ENCODE results near the gene KCNJ1.

DNA sequence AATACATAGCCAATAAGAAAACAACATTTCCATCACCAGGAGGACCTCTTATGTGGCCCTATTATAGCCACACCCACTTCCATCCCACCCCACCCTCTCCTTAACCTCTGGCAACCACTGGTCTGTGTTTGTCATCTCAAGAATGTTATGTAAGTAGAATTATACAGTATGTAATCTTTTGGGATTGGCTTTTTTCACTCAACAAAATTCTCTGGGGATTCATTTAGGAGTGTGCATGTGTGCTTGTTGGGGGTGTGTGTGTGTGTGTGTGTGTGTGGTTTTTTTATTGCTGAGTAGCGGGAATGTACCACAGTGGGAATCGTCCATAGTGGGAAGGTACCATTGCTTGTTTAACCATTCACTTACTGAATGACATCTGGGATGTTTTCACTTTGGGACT lies 29.3 kb upstream of the KCNJ1 start:
- TF ChIP-seq, protein P1, sequence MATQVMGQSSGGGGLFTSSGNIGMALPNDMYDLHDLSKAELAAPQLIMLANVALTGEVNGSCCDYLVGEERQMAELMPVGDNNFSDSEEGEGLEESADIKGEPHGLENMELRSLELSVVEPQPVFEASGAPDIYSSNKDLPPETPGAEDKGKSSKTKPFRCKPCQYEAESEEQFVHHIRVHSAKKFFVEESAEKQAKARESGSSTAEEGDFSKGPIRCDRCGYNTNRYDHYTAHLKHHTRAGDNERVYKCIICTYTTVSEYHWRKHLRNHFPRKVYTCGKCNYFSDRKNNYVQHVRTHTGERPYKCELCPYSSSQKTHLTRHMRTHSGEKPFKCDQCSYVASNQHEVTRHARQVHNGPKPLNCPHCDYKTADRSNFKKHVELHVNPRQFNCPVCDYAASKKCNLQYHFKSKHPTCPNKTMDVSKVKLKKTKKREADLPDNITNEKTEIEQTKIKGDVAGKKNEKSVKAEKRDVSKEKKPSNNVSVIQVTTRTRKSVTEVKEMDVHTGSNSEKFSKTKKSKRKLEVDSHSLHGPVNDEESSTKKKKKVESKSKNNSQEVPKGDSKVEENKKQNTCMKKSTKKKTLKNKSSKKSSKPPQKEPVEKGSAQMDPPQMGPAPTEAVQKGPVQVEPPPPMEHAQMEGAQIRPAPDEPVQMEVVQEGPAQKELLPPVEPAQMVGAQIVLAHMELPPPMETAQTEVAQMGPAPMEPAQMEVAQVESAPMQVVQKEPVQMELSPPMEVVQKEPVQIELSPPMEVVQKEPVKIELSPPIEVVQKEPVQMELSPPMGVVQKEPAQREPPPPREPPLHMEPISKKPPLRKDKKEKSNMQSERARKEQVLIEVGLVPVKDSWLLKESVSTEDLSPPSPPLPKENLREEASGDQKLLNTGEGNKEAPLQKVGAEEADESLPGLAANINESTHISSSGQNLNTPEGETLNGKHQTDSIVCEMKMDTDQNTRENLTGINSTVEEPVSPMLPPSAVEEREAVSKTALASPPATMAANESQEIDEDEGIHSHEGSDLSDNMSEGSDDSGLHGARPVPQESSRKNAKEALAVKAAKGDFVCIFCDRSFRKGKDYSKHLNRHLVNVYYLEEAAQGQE (IDR thresholded peaks at IDR 0.05; ENCODE audit: low read depth, low read length), result no peak
- no peak for TF ChIP-seq YY1 (IDR thresholded peaks at IDR 0.05; ENCODE audit: low read depth)
- TF ChIP-seq, protein P2, sequence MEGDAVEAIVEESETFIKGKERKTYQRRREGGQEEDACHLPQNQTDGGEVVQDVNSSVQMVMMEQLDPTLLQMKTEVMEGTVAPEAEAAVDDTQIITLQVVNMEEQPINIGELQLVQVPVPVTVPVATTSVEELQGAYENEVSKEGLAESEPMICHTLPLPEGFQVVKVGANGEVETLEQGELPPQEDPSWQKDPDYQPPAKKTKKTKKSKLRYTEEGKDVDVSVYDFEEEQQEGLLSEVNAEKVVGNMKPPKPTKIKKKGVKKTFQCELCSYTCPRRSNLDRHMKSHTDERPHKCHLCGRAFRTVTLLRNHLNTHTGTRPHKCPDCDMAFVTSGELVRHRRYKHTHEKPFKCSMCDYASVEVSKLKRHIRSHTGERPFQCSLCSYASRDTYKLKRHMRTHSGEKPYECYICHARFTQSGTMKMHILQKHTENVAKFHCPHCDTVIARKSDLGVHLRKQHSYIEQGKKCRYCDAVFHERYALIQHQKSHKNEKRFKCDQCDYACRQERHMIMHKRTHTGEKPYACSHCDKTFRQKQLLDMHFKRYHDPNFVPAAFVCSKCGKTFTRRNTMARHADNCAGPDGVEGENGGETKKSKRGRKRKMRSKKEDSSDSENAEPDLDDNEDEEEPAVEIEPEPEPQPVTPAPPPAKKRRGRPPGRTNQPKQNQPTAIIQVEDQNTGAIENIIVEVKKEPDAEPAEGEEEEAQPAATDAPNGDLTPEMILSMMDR (IDR thresholded peaks at IDR 0.05), result no peak
